ENCODE results near the gene KCNH2. TPM values are rescaled to one million over a fixed set of nuclear protein-coding genes. Genes with fewer than 3 reads are reported as not detected.

KCNH2 gene
- total and polyA plus RNA-seq, 2 experiments from 2014 or later, result 2.6 to 14.7 TPM

DNA sequence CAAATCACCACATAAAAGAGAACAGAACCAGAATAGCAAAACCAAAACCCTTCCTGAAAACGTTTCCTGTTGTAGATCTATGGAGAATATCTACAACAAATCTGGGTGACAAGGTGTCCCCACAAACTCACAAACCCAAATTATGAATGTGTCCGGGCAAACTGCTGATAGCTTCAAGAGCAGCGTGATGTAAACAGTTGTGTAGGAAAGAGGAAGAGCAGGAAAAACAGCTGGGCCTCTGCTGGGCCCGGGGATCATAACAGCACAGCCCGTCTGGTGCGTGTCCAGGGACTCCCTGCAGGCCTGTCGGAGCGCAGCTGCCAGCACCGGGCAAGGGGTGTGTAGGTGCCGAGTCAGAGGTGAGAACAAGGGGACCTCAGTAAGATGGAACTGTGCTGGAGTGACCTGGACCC, 53.7 kb downstream of the KCNH2 start:
- no peak overlapping the region for H3K4me3 Mint-ChIP-seq
- no peaks in the 10 kb centered on the region for H4K20me1 ChIP-seq (replicated peaks; ENCODE audit: insufficient read depth)
- no peaks in the 10 kb centered on the region for H3K9me2 ChIP-seq (ENCODE audit: insufficient read depth)
- no peak overlapping the region for H3K27ac Mint-ChIP-seq
- H3K36me3 Mint-ChIP-seq (ENCODE audit: low read depth), result no peaks in the 10 kb centered on the region
- H3K9me3 Mint-ChIP-seq, result no peaks in the 10 kb centered on the region
- no peak overlapping the region for H3K4me3 ChIP-seq
- no peaks in the 10 kb centered on the region for H3K36me3 ChIP-seq (ENCODE audit: insufficient read depth)
- no peak overlapping the region for H3K4me2 ChIP-seq
- ATAC-seq (no peak), DNase-seq (ENCODE audit: low spot score) (no peak)
- H3K27me3 Mint-ChIP-seq (ENCODE audit: insufficient read depth, low read depth, poor library complexity), result peaks cover 4% of the 10 kb centered on the region
- no peaks in the 10 kb centered on the region for H3K27me3 ChIP-seq (ENCODE audit: insufficient read depth)
- H3K4me1 Mint-ChIP-seq, result no peaks in the 10 kb centered on the region
- H3F3A ChIP-seq (replicated peaks; ENCODE audit: low read depth), result no peaks in the 10 kb centered on the region
- no peak overlapping the region for H3K27ac ChIP-seq (ENCODE audit: low read depth)
- no peak overlapping the region for H2AFZ ChIP-seq
- TF ChIP-seq, protein P1, sequence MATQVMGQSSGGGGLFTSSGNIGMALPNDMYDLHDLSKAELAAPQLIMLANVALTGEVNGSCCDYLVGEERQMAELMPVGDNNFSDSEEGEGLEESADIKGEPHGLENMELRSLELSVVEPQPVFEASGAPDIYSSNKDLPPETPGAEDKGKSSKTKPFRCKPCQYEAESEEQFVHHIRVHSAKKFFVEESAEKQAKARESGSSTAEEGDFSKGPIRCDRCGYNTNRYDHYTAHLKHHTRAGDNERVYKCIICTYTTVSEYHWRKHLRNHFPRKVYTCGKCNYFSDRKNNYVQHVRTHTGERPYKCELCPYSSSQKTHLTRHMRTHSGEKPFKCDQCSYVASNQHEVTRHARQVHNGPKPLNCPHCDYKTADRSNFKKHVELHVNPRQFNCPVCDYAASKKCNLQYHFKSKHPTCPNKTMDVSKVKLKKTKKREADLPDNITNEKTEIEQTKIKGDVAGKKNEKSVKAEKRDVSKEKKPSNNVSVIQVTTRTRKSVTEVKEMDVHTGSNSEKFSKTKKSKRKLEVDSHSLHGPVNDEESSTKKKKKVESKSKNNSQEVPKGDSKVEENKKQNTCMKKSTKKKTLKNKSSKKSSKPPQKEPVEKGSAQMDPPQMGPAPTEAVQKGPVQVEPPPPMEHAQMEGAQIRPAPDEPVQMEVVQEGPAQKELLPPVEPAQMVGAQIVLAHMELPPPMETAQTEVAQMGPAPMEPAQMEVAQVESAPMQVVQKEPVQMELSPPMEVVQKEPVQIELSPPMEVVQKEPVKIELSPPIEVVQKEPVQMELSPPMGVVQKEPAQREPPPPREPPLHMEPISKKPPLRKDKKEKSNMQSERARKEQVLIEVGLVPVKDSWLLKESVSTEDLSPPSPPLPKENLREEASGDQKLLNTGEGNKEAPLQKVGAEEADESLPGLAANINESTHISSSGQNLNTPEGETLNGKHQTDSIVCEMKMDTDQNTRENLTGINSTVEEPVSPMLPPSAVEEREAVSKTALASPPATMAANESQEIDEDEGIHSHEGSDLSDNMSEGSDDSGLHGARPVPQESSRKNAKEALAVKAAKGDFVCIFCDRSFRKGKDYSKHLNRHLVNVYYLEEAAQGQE (IDR thresholded peaks at IDR 0.05; ENCODE audit: unreplicated experiment), result no peak
- TF ChIP-seq STAT1 (IDR thresholded peaks at IDR 0.05; ENCODE audit: unreplicated experiment) (no peak), POLR2AphosphoS5 (IDR thresholded peaks at IDR 0.05; ENCODE audit: low read depth) (no peak), CREB1 (CRISPR knock-in tag; IDR thresholded peaks at IDR 0.05; ENCODE audit: low read depth) (no peak), ZNF114 (CRISPR knock-in tag; IDR thresholded peaks at IDR 0.05) (no peak), EZH2 (IDR thresholded peaks at IDR 0.05; ENCODE audit: low read depth, unreplicated experiment) (no peak), NANOG (IDR thresholded peaks at IDR 0.05; ENCODE audit: borderline replicate concordance) (no peak), EZH2phosphoT487 (IDR thresholded peaks at IDR 0.05; ENCODE audit: unreplicated experiment) (no peak), ZNF331 (CRISPR knock-in tag; IDR thresholded peaks at IDR 0.05; ENCODE audit: low read depth) (no peak), JUNB (IDR thresholded peaks at IDR 0.05; ENCODE audit: unreplicated experiment) (no peak)
- TF ChIP-seq, protein P2, sequence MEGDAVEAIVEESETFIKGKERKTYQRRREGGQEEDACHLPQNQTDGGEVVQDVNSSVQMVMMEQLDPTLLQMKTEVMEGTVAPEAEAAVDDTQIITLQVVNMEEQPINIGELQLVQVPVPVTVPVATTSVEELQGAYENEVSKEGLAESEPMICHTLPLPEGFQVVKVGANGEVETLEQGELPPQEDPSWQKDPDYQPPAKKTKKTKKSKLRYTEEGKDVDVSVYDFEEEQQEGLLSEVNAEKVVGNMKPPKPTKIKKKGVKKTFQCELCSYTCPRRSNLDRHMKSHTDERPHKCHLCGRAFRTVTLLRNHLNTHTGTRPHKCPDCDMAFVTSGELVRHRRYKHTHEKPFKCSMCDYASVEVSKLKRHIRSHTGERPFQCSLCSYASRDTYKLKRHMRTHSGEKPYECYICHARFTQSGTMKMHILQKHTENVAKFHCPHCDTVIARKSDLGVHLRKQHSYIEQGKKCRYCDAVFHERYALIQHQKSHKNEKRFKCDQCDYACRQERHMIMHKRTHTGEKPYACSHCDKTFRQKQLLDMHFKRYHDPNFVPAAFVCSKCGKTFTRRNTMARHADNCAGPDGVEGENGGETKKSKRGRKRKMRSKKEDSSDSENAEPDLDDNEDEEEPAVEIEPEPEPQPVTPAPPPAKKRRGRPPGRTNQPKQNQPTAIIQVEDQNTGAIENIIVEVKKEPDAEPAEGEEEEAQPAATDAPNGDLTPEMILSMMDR (conservative IDR thresholded peaks at IDR 0.05; ENCODE audit: low read depth in 2 of 2), result no peak
- TF ChIP-seq, protein P3, sequence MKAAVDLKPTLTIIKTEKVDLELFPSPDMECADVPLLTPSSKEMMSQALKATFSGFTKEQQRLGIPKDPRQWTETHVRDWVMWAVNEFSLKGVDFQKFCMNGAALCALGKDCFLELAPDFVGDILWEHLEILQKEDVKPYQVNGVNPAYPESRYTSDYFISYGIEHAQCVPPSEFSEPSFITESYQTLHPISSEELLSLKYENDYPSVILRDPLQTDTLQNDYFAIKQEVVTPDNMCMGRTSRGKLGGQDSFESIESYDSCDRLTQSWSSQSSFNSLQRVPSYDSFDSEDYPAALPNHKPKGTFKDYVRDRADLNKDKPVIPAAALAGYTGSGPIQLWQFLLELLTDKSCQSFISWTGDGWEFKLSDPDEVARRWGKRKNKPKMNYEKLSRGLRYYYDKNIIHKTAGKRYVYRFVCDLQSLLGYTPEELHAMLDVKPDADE (IDR thresholded peaks at IDR 0.05), result no peak
- TF ChIP-seq, protein P4, sequence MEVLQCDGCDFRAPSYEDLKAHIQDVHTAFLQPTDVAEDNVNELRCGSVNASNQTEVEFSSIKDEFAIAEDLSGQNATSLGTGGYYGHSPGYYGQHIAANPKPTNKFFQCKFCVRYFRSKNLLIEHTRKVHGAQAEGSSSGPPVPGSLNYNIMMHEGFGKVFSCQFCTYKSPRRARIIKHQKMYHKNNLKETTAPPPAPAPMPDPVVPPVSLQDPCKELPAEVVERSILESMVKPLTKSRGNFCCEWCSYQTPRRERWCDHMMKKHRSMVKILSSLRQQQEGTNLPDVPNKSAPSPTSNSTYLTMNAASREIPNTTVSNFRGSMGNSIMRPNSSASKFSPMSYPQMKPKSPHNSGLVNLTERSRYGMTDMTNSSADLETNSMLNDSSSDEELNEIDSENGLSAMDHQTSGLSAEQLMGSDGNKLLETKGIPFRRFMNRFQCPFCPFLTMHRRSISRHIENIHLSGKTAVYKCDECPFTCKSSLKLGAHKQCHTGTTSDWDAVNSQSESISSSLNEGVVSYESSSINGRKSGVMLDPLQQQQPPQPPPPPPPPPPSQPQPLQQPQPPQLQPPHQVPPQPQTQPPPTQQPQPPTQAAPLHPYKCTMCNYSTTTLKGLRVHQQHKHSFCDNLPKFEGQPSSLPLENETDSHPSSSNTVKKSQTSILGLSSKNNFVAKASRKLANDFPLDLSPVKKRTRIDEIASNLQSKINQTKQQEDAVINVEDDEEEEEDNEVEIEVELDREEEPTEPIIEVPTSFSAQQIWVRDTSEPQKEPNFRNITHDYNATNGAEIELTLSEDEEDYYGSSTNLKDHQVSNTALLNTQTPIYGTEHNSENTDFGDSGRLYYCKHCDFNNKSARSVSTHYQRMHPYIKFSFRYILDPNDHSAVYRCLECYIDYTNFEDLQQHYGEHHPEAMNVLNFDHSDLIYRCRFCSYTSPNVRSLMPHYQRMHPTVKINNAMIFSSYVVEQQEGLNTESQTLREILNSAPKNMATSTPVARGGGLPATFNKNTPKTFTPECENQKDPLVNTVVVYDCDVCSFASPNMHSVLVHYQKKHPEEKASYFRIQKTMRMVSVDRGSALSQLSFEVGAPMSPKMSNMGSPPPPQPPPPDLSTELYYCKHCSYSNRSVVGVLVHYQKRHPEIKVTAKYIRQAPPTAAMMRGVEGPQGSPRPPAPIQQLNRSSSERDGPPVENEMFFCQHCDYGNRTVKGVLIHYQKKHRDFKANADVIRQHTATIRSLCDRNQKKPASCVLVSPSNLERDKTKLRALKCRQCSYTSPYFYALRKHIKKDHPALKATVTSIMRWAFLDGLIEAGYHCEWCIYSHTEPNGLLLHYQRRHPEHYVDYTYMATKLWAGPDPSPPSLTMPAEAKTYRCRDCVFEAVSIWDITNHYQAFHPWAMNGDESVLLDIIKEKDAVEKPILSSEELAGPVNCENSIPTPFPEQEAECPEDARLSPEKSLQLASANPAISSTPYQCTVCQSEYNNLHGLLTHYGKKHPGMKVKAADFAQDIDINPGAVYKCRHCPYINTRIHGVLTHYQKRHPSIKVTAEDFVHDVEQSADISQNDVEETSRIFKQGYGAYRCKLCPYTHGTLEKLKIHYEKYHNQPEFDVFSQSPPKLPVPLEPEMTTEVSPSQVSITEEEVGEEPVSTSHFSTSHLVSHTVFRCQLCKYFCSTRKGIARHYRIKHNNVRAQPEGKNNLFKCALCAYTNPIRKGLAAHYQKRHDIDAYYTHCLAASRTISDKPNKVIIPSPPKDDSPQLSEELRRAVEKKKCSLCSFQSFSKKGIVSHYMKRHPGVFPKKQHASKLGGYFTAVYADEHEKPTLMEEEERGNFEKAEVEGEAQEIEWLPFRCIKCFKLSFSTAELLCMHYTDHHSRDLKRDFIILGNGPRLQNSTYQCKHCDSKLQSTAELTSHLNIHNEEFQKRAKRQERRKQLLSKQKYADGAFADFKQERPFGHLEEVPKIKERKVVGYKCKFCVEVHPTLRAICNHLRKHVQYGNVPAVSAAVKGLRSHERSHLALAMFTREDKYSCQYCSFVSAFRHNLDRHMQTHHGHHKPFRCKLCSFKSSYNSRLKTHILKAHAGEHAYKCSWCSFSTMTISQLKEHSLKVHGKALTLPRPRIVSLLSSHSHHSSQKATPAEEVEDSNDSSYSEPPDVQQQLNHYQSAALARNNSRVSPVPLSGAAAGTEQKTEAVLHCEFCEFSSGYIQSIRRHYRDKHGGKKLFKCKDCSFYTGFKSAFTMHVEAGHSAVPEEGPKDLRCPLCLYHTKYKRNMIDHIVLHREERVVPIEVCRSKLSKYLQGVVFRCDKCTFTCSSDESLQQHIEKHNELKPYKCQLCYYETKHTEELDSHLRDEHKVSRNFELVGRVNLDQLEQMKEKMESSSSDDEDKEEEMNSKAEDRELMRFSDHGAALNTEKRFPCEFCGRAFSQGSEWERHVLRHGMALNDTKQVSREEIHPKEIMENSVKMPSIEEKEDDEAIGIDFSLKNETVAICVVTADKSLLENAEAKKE (CRISPR knock-in tag; IDR thresholded peaks at IDR 0.05), result no peak
- H3K4me1 ChIP-seq (ENCODE audit: insufficient read depth), result no peaks in the 10 kb centered on the region
- no peaks in the 10 kb centered on the region for H3K79me2 ChIP-seq (replicated peaks; ENCODE audit: insufficient read depth)

Measured in GM23338 (cell line).